Measurements from ENCODE around the gene RPL15.
A peak's percentile ranks its signal among the peaks of the same experiment; 100 is the strongest.

The RPL15 gene

GRCh38 chr3:23941440-23941839 lies 24.5 kb downstream of the RPL15 start:
- no peak overlapping the region for H2AFZ ChIP-seq (ENCODE audit: low read length)
- H3K4me3 ChIP-seq (ENCODE audit: low read length in 2 of 2), result no peak overlapping the region
- no peaks in the 10 kb centered on the region for H3K27me3 ChIP-seq (ENCODE audit: control insufficient read depth in 3 of 3, insufficient read depth in 3 of 3, low read depth in 1 of 3, low read length in 3 of 3)
- WGBS, 2 donors (ENCODE audit: extremely low coverage in 2 of 2, insufficient read length in 2 of 2, insufficient replicate concordance in 1 of 2), result no CpG with 5 or more reads among the region's 4 CpGs
- no peak overlapping the region for H2AK5ac ChIP-seq (ENCODE audit: low read depth, low read length)
- no peak overlapping the region for H3K18ac ChIP-seq (ENCODE audit: low read length)
- H3K4me2 ChIP-seq (ENCODE audit: insufficient read depth, low read length, poor library complexity, severe bottlenecking), result no peak overlapping the region
- no peak overlapping the region for H2BK120ac ChIP-seq (ENCODE audit: low read depth, low read length)
- H3K27ac ChIP-seq (replicated peaks; ENCODE audit: low read length), result no peak overlapping the region
- no peak for DNase-seq (ENCODE audit: low spot score)
- H3K79me1 ChIP-seq (ENCODE audit: low read depth, low read length), result no peaks in the 10 kb centered on the region
- H4K8ac ChIP-seq (ENCODE audit: low read depth, low read length), result no peak overlapping the region
- no peak overlapping the region for H2BK5ac ChIP-seq (ENCODE audit: low read length)
- H3K14ac ChIP-seq (ENCODE audit: low read length), result no peak overlapping the region
- H2BK15ac ChIP-seq (ENCODE audit: low read length), result no peak overlapping the region
- H2BK12ac ChIP-seq (ENCODE audit: low read length), result no peak overlapping the region
- H3K4ac ChIP-seq (ENCODE audit: low read length), result no peak overlapping the region
- no peak overlapping the region for H3K9ac ChIP-seq (ENCODE audit: low read depth, low read length, poor library complexity)
- H3K23ac ChIP-seq (ENCODE audit: low read depth, low read length, poor library complexity), result no peak overlapping the region
- peaks cover 0 to 4% of the 10 kb centered on the region in 2 donors for H3K9me3 ChIP-seq (replicated peaks in 1 of 2; ENCODE audit: control insufficient read depth in 2 of 2, insufficient read depth in 1 of 2, low read depth in 1 of 2, low read length in 2 of 2)
- H4K91ac ChIP-seq (ENCODE audit: low read depth, low read length, poor library complexity), result no peak overlapping the region
- H3K4me1 ChIP-seq (ENCODE audit: control insufficient read depth in 2 of 2, insufficient read depth in 1 of 2, low read depth in 1 of 2, low read length in 2 of 2), result peaks cover 5% of the 10 kb centered on the region in 2 donors
- no peaks in the 10 kb centered on the region for H3K36me3 ChIP-seq (replicated peaks in 1 of 2; ENCODE audit: control insufficient read depth in 2 of 2, insufficient read depth in 2 of 2, low read length in 2 of 2)

- H3K14ac ChIP-seq (ENCODE audit: low read length), result no peak overlapping the region
- H4K8ac ChIP-seq (ENCODE audit: low read depth, low read length), result no peak overlapping the region
- H3K23ac ChIP-seq (ENCODE audit: low read depth, low read length, poor library complexity), result no peak overlapping the region
- H3K36me3 ChIP-seq (replicated peaks in 1 of 2; ENCODE audit: control insufficient read depth in 2 of 2, insufficient read depth in 2 of 2, low read length in 2 of 2), result no peaks in the 10 kb centered on the region
- no peak overlapping the region for H2BK12ac ChIP-seq (ENCODE audit: low read length)
- no peak overlapping the region for H2AK5ac ChIP-seq (ENCODE audit: low read depth, low read length)
- H2BK15ac ChIP-seq (ENCODE audit: low read length), result no peak overlapping the region
- H3K27me3 ChIP-seq (ENCODE audit: control insufficient read depth in 3 of 3, insufficient read depth in 3 of 3, low read depth in 1 of 3, low read length in 3 of 3), result no peaks in the 10 kb centered on the region
- no peak overlapping the region for H3K18ac ChIP-seq (ENCODE audit: low read length)
- peaks cover 0 to 4% of the 10 kb centered on the region in 2 donors for H3K9me3 ChIP-seq (replicated peaks in 1 of 2; ENCODE audit: control insufficient read depth in 2 of 2, insufficient read depth in 1 of 2, low read depth in 1 of 2, low read length in 2 of 2)
- H3K27ac ChIP-seq (replicated peaks; ENCODE audit: low read length), result no peak overlapping the region
- H3K4me2 ChIP-seq (ENCODE audit: insufficient read depth, low read length, poor library complexity, severe bottlenecking), result no peak overlapping the region
- no peak overlapping the region for H2AFZ ChIP-seq (ENCODE audit: low read length)
- no CpG with 5 or more reads among the region's 11 CpGs for WGBS, 2 donors (ENCODE audit: extremely low coverage in 2 of 2, insufficient read length in 2 of 2, insufficient replicate concordance in 1 of 2)
- H3K4me1 ChIP-seq (ENCODE audit: control insufficient read depth in 2 of 2, insufficient read depth in 1 of 2, low read depth in 1 of 2, low read length in 2 of 2), result peaks cover 7 to 12% of the 10 kb centered on the region in 2 donors
- DNase-seq (ENCODE audit: low spot score), result no peak
- no peak overlapping the region for H3K4me3 ChIP-seq (ENCODE audit: low read length in 2 of 2)
- H3K79me1 ChIP-seq (ENCODE audit: low read depth, low read length), result no peaks in the 10 kb centered on the region
- H2BK5ac ChIP-seq (ENCODE audit: low read length), result no peak overlapping the region
- H4K91ac ChIP-seq (ENCODE audit: low read depth, low read length, poor library complexity), result no peak overlapping the region
- no peak overlapping the region for H3K9ac ChIP-seq (ENCODE audit: low read depth, low read length, poor library complexity)
- H2BK120ac ChIP-seq (ENCODE audit: low read depth, low read length), result no peak overlapping the region
- H3K4ac ChIP-seq (ENCODE audit: low read length), result no peak overlapping the region
These were observed 25.6 kb downstream of the RPL15 start for GRCh38 chr3:23942546-23942945.

GRCh38 chr3:23944007-23944783 lies 27.3 kb downstream of the RPL15 start:
- no peak overlapping the region for H2AK5ac ChIP-seq (ENCODE audit: low read depth, low read length)
- peaks cover 7 to 12% of the 10 kb centered on the region in 2 donors for H3K4me1 ChIP-seq (ENCODE audit: control insufficient read depth in 2 of 2, insufficient read depth in 1 of 2, low read depth in 1 of 2, low read length in 2 of 2)
- no peak overlapping the region for H3K14ac ChIP-seq (ENCODE audit: low read length)
- H3K79me1 ChIP-seq (ENCODE audit: low read depth, low read length), result no peaks in the 10 kb centered on the region
- no peaks in the 10 kb centered on the region for H3K27me3 ChIP-seq (ENCODE audit: control insufficient read depth in 3 of 3, insufficient read depth in 3 of 3, low read depth in 1 of 3, low read length in 3 of 3)
- no peak overlapping the region for H3K23ac ChIP-seq (ENCODE audit: low read depth, low read length, poor library complexity)
- H3K4ac ChIP-seq (ENCODE audit: low read length), result no peak overlapping the region
- peak overlapping the region; percentile 77 for H3K9ac ChIP-seq (ENCODE audit: low read depth, low read length, poor library complexity)
- no peak overlapping the region for H2BK15ac ChIP-seq (ENCODE audit: low read length)
- peak overlapping the region; percentile 72 for H2BK120ac ChIP-seq (ENCODE audit: low read depth, low read length)
- H2BK5ac ChIP-seq (ENCODE audit: low read length), result no peak overlapping the region
- peak overlapping the region; percentile 98 for H3K18ac ChIP-seq (ENCODE audit: low read length)
- H3K36me3 ChIP-seq (replicated peaks in 1 of 2; ENCODE audit: control insufficient read depth in 2 of 2, insufficient read depth in 2 of 2, low read length in 2 of 2), result no peaks in the 10 kb centered on the region
- peak overlapping the region; percentile 98 for H3K27ac ChIP-seq (replicated peaks; ENCODE audit: low read length)
- H4K91ac ChIP-seq (ENCODE audit: low read depth, low read length, poor library complexity), result no peak overlapping the region
- H3K9me3 ChIP-seq (replicated peaks in 1 of 2; ENCODE audit: control insufficient read depth in 2 of 2, insufficient read depth in 1 of 2, low read depth in 1 of 2, low read length in 2 of 2), result no peaks in the 10 kb centered on the region
- H3K4me2 ChIP-seq (ENCODE audit: insufficient read depth, low read length, poor library complexity, severe bottlenecking), result peak overlapping the region; percentile 78
- no peak overlapping the region for H4K8ac ChIP-seq (ENCODE audit: low read depth, low read length)
- H2BK12ac ChIP-seq (ENCODE audit: low read length), result no peak overlapping the region
- WGBS, 2 donors (ENCODE audit: extremely low coverage in 2 of 2, insufficient read length in 2 of 2, insufficient replicate concordance in 1 of 2), result no CpG with 5 or more reads among the region's 13 CpGs
- H3K4me3 ChIP-seq (ENCODE audit: low read length in 2 of 2), result peak overlapping the region; percentile 83 to 88
- peak overlapping the region; percentile 96 for H2AFZ ChIP-seq (ENCODE audit: low read length)
- DNase-seq (ENCODE audit: low spot score), result peak; percentile 20

- Histone ChIP-seq H2AK5ac (ENCODE audit: low read depth, low read length) (no peak within 1 kb of the TSS), H3K27ac (replicated peaks; ENCODE audit: low read length) (peak within 1 kb of the TSS; percentile 98), H3K4me3 (ENCODE audit: low read length in 2 of 2) (peak within 1 kb of the TSS; percentile 88 to 95), H3K9ac (ENCODE audit: low read depth, low read length, poor library complexity) (peak within 1 kb of the TSS; percentile 97), H4K8ac (ENCODE audit: low read depth, low read length) (peak within 1 kb of the TSS; percentile 96), H2BK15ac (ENCODE audit: low read length) (peak within 1 kb of the TSS; percentile 84), H2BK12ac (ENCODE audit: low read length) (no peak within 1 kb of the TSS), H3K23ac (ENCODE audit: low read depth, low read length, poor library complexity) (peak within 1 kb of the TSS; percentile 97), H2BK5ac (ENCODE audit: low read length) (peak within 1 kb of the TSS; percentile 82), H3K18ac (ENCODE audit: low read length) (peak within 1 kb of the TSS; percentile 100), H3K27me3 (ENCODE audit: control insufficient read depth in 3 of 3, insufficient read depth in 3 of 3, low read depth in 1 of 3, low read length in 3 of 3) (no peaks in the 10 kb centered on the region), H3K4me2 (ENCODE audit: insufficient read depth, low read length, poor library complexity, severe bottlenecking) (peak within 1 kb of the TSS; percentile 78), H3K9me3 (replicated peaks in 1 of 2; ENCODE audit: control insufficient read depth in 2 of 2, insufficient read depth in 1 of 2, low read depth in 1 of 2, low read length in 2 of 2) (no peaks in the 10 kb centered on the region), H3K4ac (ENCODE audit: low read length) (no peak within 1 kb of the TSS), H2BK120ac (ENCODE audit: low read depth, low read length) (peak within 1 kb of the TSS; percentile 72), H2AFZ (ENCODE audit: low read length) (peak within 1 kb of the TSS; percentile 96), H3K14ac (ENCODE audit: low read length) (peak within 1 kb of the TSS; percentile 89), H3K79me1 (ENCODE audit: low read depth, low read length) (no peaks in the 10 kb centered on the region), H3K36me3 (replicated peaks in 1 of 2; ENCODE audit: control insufficient read depth in 2 of 2, insufficient read depth in 2 of 2, low read length in 2 of 2) (no peaks in the 10 kb centered on the region), H4K91ac (ENCODE audit: low read depth, low read length, poor library complexity) (no peak within 1 kb of the TSS), H3K4me1 (ENCODE audit: control insufficient read depth in 2 of 2, insufficient read depth in 1 of 2, low read depth in 1 of 2, low read length in 2 of 2) (peaks cover 7 to 12% of the 10 kb centered on the region in 2 donors)
- WGBS, 2 donors (ENCODE audit: extremely low coverage in 2 of 2, insufficient read length in 2 of 2, insufficient replicate concordance in 1 of 2), result no CpG with 5 or more reads among the region's 88 CpGs
- DNase-seq (ENCODE audit: low spot score), result peak; percentile 87
These were observed 28.1 kb downstream of the RPL15 start, which contains the start of gene NR1D2 for GRCh38 chr3:23944861-23945662. TSS of gene NR1D2 (plus strand) at chr3:23945286. CDS start at chr3:23945579, 293 bp downstream.

Measured in neuronal stem cell (in vitro differentiated cells).